Neural progenitor cell (in vitro differentiated cells): Measurements from ENCODE around the gene MED27.

ENCODE experiments used
- EZH2phosphoT487 ChIP-seq: fragments of 200-600 bp; sonication (generic); IDR thresholded peaks from 2 replicates; pipeline ENCODE4 v1.6.1; 2017; ENCODE audit warnings: antibody characterized with exemption
- TF ChIP-seq, protein P1 (sequence below): fragments of 200-600 bp; sonication (generic); IDR thresholded peaks from 2 replicates; pipeline ENCODE4 v1.5.1; 2017; ENCODE audit warnings: antibody characterized with exemption, mild to moderate bottlenecking

DNA sequence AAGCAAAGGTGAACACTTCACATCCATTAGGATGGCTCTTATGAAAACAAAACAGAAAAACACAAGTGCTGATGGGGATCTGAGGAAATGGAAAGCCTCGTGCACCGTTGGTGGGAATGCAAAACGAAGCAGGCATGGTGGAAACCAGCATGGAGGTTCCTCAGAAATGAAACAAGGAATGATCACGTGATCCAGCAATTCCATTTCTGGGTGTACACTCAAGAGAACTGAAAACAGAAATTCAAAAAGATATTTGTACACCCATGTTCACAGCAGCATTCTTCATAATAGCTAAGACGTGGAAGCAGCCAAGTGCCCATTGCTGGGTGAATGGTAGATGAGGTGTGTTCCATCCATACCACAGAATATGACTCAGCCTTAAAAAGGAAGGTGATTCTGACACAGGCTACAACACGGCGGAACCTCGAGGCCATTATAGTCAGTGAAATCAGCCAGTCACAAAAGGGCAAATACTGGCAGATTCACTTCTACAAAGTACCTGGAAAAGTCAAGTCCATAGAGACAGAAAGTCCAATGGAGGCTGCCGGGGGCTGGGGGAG is 252.6 kb downstream of the MED27 start:
- TF ChIP-seq, protein P1, sequence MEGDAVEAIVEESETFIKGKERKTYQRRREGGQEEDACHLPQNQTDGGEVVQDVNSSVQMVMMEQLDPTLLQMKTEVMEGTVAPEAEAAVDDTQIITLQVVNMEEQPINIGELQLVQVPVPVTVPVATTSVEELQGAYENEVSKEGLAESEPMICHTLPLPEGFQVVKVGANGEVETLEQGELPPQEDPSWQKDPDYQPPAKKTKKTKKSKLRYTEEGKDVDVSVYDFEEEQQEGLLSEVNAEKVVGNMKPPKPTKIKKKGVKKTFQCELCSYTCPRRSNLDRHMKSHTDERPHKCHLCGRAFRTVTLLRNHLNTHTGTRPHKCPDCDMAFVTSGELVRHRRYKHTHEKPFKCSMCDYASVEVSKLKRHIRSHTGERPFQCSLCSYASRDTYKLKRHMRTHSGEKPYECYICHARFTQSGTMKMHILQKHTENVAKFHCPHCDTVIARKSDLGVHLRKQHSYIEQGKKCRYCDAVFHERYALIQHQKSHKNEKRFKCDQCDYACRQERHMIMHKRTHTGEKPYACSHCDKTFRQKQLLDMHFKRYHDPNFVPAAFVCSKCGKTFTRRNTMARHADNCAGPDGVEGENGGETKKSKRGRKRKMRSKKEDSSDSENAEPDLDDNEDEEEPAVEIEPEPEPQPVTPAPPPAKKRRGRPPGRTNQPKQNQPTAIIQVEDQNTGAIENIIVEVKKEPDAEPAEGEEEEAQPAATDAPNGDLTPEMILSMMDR = no peak
- no peak for TF ChIP-seq EZH2phosphoT487
